Mesendoderm (in vitro differentiated cells): ENCODE results near the gene RCOR3.

Experiments
- DNase-seq: peaks from one replicate; pipeline ENCODE4 v3.0.0; 2013
- H2AK5ac ChIP-seq: 2 replicates; pipeline ENCODE4 v1.6.1; 2013; ENCODE audit warnings: low read length, inconsistent platforms
- H2BK120ac ChIP-seq: 2 replicates; pipeline ENCODE4 v1.6.1; 2013; ENCODE audit warnings: low read depth, mild to moderate bottlenecking, low read length, moderate library complexity, mixed read lengths
- H2BK15ac ChIP-seq: replicated peaks from 2 replicates; pipeline ENCODE4 v1.6.1; 2013; ENCODE audit warnings: low read depth, mild to moderate bottlenecking, moderate library complexity
- H2BK5ac ChIP-seq: 2 replicates; pipeline ENCODE4 v1.6.1; 2013; ENCODE audit warnings: low read length, inconsistent platforms
- H3K18ac ChIP-seq: 2 replicates; pipeline ENCODE4 v1.6.1; 2013; ENCODE audit warnings: mild to moderate bottlenecking, low read length, mixed read lengths
- H3K23ac ChIP-seq: one replicate; pipeline ENCODE4 v1.6.1; 2013; ENCODE audit warnings: low read length
- H3K27ac ChIP-seq: 2 replicates; pipeline ENCODE4 v1.5.1; 2013; ENCODE audit warnings: low read depth, mild to moderate bottlenecking, inconsistent platforms, low read length, moderate library complexity
- H3K27me3 ChIP-seq: 2 replicates; pipeline ENCODE4 v1.6.1; 2013; ENCODE audit warnings: low read length, control low read depth, mild to moderate bottlenecking, inconsistent platforms; ENCODE audit not compliant: insufficient read depth, poor library complexity
- H3K36me3 ChIP-seq: 2 replicates; pipeline ENCODE4 v1.6.1; 2013; ENCODE audit warnings: low read length, inconsistent platforms; ENCODE audit not compliant: control insufficient read depth, insufficient read depth
- H3K4ac ChIP-seq: one replicate; pipeline ENCODE4 v1.6.1; 2013; ENCODE audit warnings: low read depth, mild to moderate bottlenecking, low read length, moderate library complexity
- H3K4me1 ChIP-seq: 2 replicates; pipeline ENCODE4 v1.6.1; 2013; ENCODE audit warnings: low read depth, low read length, inconsistent platforms; ENCODE audit not compliant: control insufficient read depth
- H3K4me2 ChIP-seq: 2 replicates; pipeline ENCODE4 v1.6.1; 2013; ENCODE audit warnings: low read length
- H3K4me3 ChIP-seq: 2 replicates; pipeline ENCODE4 v1.5.1; 2013; ENCODE audit warnings: mild to moderate bottlenecking, low read length
- H3K56ac ChIP-seq: one replicate; pipeline ENCODE4 v1.6.1; 2013; ENCODE audit warnings: low read length
- H3K79me1 ChIP-seq: 2 replicates; pipeline ENCODE4 v1.6.1; 2013; ENCODE audit warnings: low read length, inconsistent platforms
- H3K79me2 ChIP-seq: 2 replicates; pipeline ENCODE4 v1.6.1; 2013; ENCODE audit warnings: mild to moderate bottlenecking, low read length; ENCODE audit not compliant: control insufficient read depth, insufficient read depth
- H3K9ac ChIP-seq: 2 replicates; pipeline ENCODE4 v1.6.1; 2013; ENCODE audit warnings: low read length, inconsistent platforms
- H4K5ac ChIP-seq: one replicate; pipeline ENCODE4 v1.6.1; 2013; ENCODE audit warnings: low read length
- H4K8ac ChIP-seq: one replicate; pipeline ENCODE4 v1.6.1; 2013; ENCODE audit warnings: low read depth, mild to moderate bottlenecking, control low read depth, low read length, moderate library complexity
- WGBS: extraction: QIAGEN DNeasy Blood & Tissue Kit; methylation state at CpG from one replicate; pipeline ENCODE4 v1.1.7; 2013; ENCODE audit warnings: low lambda C conversion rate, missing lambda C conversion rate; ENCODE audit not compliant: insufficient coverage; ENCODE audit errors: extremely low coverage; 5-methylcytosine and 5-hydroxymethylcytosine counted together

The RCOR3 gene

DNA sequence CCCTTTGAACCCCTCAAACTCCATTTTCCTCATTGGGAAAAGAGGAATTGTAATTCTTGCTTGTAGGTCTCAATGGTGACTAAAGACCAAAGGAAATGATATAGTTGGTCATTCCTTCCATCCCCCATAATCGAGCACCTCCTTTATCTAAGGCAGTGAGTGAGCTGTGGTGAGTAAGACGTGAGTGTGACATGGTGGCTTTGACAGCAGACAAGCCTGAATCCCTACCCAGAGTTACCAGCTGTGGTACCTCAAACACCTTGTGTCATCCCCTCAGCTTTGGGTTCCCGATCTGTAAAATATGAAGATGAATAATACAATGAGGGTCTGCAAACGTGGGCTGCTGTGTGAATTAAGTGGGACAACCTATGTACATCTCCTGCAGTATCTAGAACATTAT is 75.8 kb downstream of the RCOR3 start:
- peaks cover 16% of the 10 kb centered on the region for H3K4me1 ChIP-seq
- no peak overlapping the region for H2BK5ac ChIP-seq
- H2BK15ac ChIP-seq, result no peak overlapping the region
- no peak overlapping the region for H2BK120ac ChIP-seq
- H3K4me2 ChIP-seq, result no peak overlapping the region
- no peak for DNase-seq
- H3K79me1 ChIP-seq, result peaks cover 57% of the 10 kb centered on the region
- no peak overlapping the region for H3K18ac ChIP-seq
- no CpG with 5 or more reads among the region's 4 CpGs for WGBS
- no peak overlapping the region for H3K4ac ChIP-seq
- H2AK5ac ChIP-seq, result no peak overlapping the region
- no peak overlapping the region for H4K5ac ChIP-seq
- no peak overlapping the region for H3K9ac ChIP-seq
- H3K56ac ChIP-seq, result no peak overlapping the region
- peaks cover 78% of the 10 kb centered on the region for H3K79me2 ChIP-seq
- no peaks in the 10 kb centered on the region for H3K27me3 ChIP-seq
- no peak overlapping the region for H3K27ac ChIP-seq
- no peak overlapping the region for H3K23ac ChIP-seq
- H4K8ac ChIP-seq, result no peak overlapping the region
- no peaks in the 10 kb centered on the region for H3K36me3 ChIP-seq
- H3K4me3 ChIP-seq, result no peak overlapping the region

DNA sequence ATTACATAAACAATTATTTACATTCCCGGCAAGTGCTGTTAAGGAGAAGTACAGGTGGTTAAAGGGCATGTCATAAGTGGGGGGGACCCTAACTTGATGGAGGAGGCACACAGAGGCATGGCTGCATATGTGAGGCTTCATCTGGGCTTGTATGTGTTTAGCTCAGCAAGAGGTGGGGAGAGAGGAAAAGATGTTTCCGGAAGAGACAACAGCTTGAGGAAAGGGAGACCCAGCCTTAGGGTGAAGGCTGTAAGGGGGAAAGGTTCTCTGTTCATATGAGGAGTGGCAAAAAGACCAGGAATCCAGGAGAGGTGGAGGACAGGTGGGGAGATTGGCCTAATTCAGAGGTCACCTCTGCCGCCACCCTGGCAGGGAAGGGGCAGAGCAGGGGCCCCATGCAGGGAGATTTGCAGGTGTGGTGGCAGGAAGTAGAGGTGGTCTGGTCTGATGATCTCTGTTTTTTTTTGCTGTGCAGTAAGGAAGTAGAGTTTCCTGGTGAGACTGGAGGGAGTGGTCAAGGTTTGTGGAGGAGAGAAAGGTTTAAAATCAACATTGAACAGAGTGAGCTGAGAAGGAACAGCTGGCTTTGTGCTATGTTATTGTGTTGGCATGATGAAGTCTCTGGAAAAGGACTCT is 76.5 kb downstream of the RCOR3 start:
- H3K79me1 ChIP-seq, result peaks cover 53% of the 10 kb centered on the region
- no peak for DNase-seq
- H2BK120ac ChIP-seq, result no peak overlapping the region
- H3K4me3 ChIP-seq, result no peak overlapping the region
- H3K9ac ChIP-seq, result no peak overlapping the region
- no peak overlapping the region for H2AK5ac ChIP-seq
- no peak overlapping the region for H3K23ac ChIP-seq
- H2BK15ac ChIP-seq, result no peak overlapping the region
- no peaks in the 10 kb centered on the region for H3K36me3 ChIP-seq
- peaks cover 11% of the 10 kb centered on the region for H3K4me1 ChIP-seq
- no peak overlapping the region for H2BK5ac ChIP-seq
- H3K4ac ChIP-seq, result no peak overlapping the region
- no peak overlapping the region for H3K27ac ChIP-seq
- no peaks in the 10 kb centered on the region for H3K27me3 ChIP-seq
- WGBS, result no CpG with 5 or more reads among the region's 3 CpGs
- H3K4me2 ChIP-seq, result no peak overlapping the region
- no peak overlapping the region for H4K5ac ChIP-seq
- no peak overlapping the region for H3K56ac ChIP-seq
- H3K18ac ChIP-seq, result no peak overlapping the region
- H4K8ac ChIP-seq, result no peak overlapping the region
- peaks cover 72% of the 10 kb centered on the region for H3K79me2 ChIP-seq

DNA sequence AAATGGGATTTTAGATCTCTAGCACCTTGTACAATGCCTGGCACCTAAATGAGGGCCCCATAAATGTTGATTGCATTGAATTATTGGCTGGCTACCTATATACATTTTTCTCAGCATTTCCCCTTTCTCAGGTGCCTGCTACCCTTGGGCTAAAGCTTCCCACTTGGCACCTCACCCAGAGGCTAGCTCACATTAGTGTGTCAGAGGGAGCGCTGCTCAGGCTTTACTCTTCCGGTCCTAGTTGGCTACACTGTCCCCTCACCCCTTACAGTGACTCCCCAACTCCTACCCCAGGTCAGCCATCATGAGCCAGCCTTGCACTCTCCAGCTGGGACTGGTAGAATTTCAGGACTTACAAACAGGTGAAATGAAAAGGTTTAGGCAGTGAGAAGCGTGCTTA is 77.0 kb downstream of the RCOR3 start:
- Histone ChIP-seq H3K9ac (no peak overlapping the region), H2BK15ac (no peak overlapping the region), H4K5ac (no peak overlapping the region), H3K4me1 (peaks cover 11% of the 10 kb centered on the region), H3K23ac (no peak overlapping the region), H3K27ac (no peak overlapping the region), H2BK120ac (no peak overlapping the region), H3K79me2 (peaks cover 70% of the 10 kb centered on the region), H3K4me2 (no peak overlapping the region), H3K36me3 (no peaks in the 10 kb centered on the region), H2AK5ac (no peak overlapping the region), H2BK5ac (no peak overlapping the region), H3K79me1 (peaks cover 52% of the 10 kb centered on the region), H3K4ac (no peak overlapping the region), H3K27me3 (no peaks in the 10 kb centered on the region), H4K8ac (no peak overlapping the region), H3K4me3 (no peak overlapping the region), H3K18ac (no peak overlapping the region), H3K56ac (no peak overlapping the region)
- WGBS, result no CpG with 5 or more reads among the region's 3 CpGs
- DNase-seq, result no peak

DNA sequence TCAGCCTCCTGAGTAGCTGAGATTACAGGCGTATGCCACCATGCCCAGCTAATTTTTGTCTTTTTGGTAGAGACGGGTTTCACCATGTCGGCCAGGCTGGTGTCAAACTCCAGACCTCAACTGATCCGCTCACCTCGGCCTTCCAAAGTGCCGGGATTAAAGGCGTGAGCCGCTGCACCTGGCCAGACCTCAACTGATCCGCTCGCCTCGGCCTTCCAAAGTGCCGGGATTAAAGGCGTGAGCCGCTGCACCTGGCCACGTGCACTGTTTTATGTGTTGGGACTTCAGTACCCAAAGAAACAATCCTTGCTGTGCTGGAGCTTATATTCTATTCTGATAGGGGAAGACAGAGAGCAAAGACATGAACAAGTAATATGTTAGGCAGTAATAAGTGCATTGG is 77.6 kb downstream of the RCOR3 start:
- Histone ChIP-seq H3K56ac (no peak overlapping the region), H3K9ac (no peak overlapping the region), H3K23ac (no peak overlapping the region), H3K4me3 (no peak overlapping the region), H3K27ac (no peak overlapping the region), H4K5ac (no peak overlapping the region), H2BK5ac (no peak overlapping the region), H4K8ac (no peak overlapping the region), H3K4me1 (peaks cover 11% of the 10 kb centered on the region), H3K79me2 (peaks cover 72% of the 10 kb centered on the region), H2BK15ac (no peak overlapping the region), H2BK120ac (no peak overlapping the region), H3K36me3 (no peaks in the 10 kb centered on the region), H3K27me3 (no peaks in the 10 kb centered on the region), H3K18ac (no peak overlapping the region), H2AK5ac (no peak overlapping the region), H3K4me2 (no peak overlapping the region), H3K79me1 (peaks cover 55% of the 10 kb centered on the region), H3K4ac (no peak overlapping the region)
- no peak for DNase-seq
- no CpG with 5 or more reads among the region's 15 CpGs for WGBS

DNA sequence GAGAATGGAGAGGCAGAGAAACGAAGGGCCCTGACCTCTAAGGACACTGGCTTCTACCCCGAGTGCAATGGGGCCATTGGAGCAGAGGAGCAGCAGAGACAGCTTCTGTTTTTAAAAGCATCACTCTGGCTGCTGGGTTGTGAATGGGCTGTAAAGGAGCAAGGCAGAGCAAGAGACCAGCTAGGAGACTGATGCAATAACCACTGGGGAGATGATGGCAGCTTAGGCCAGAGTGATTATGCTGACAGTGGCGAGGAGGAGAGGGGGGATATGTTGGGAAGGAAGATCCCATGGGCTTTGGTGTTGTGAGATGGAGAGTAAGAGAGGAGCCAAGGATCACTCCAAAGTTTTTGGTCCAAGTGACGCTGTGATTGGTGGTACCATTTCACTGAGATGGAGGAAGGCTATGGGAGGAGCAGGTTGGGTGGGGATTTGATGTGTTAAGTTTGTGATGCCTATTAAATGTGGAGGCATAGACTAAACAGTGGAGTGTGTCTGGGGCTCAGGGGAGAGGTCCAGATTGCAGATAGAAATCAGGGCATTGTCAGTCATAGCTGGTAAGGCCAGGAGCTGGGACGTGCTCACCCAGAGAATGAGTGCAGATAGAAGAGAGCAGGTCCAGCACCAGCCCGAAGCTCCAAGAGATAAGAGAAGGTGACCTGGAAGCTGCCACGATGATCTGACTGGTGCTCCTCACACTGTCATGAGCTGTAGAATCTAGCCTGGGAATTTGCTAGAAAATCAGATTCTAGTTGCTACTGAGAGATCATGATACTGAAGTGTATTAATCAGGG is 78.5 kb downstream of the RCOR3 start:
- H4K5ac ChIP-seq, result no peak overlapping the region

More for the DNA sequence above, 78.5 kb downstream of the RCOR3 start:
- no peak overlapping the region for H3K18ac ChIP-seq
- no peaks in the 10 kb centered on the region for H3K27me3 ChIP-seq
- no peak overlapping the region for H3K4ac ChIP-seq
- peaks cover 51% of the 10 kb centered on the region for H3K79me1 ChIP-seq
- peaks cover 11% of the 10 kb centered on the region for H3K4me1 ChIP-seq
- H3K23ac ChIP-seq, result no peak overlapping the region
- H3K9ac ChIP-seq, result no peak overlapping the region
- H2BK5ac ChIP-seq, result no peak overlapping the region
- no peak overlapping the region for H2AK5ac ChIP-seq
- H3K36me3 ChIP-seq, result no peaks in the 10 kb centered on the region
- H3K56ac ChIP-seq, result no peak overlapping the region
- no peak overlapping the region for H3K4me3 ChIP-seq
- H3K79me2 ChIP-seq, result peaks cover 65% of the 10 kb centered on the region
- DNase-seq, result no peak
- H2BK15ac ChIP-seq, result no peak overlapping the region
- H3K27ac ChIP-seq, result no peak overlapping the region
- no peak overlapping the region for H3K4me2 ChIP-seq
- no peak overlapping the region for H2BK120ac ChIP-seq
- no CpG with 5 or more reads among the region's 7 CpGs for WGBS
- no peak overlapping the region for H4K8ac ChIP-seq
